Panc1 (cell line): Measurements from ENCODE around the gene FAM83B. TPM values are rescaled to one million over a fixed set of nuclear protein-coding genes. Genes with fewer than 3 reads are reported as not detected.

Experiments
- ATAC-seq: fragments of 200-7000 bp; cut with Tn5 transposase; 2 replicates; pipeline ENCODE4 v1.9.1; 2020; ENCODE audit warnings: mild to moderate bottlenecking, moderate library complexity
- BruUV-seq: library from RNA; stranded (reverse); fragments of 400-500 nt; replicated peaks from 2 replicates; lab custom pipeline; 2021; lab: Mats Ljungman, UMichigan
- CTCF ChIA-PET: fragments of 300-600 bp; sonication (Branson Sonifier 250); formaldehyde crosslinking; loops from one replicate; lab custom pipeline; 2022; ENCODE audit warnings: antibody characterized with exemption; lab: Charles Lee
- POLR2A ChIA-PET: fragments of 300-600 bp; sonication (Branson Sonifier 250); formaldehyde crosslinking; loops from one replicate; lab custom pipeline; 2022; ENCODE audit warnings: antibody characterized with exemption; lab: Charles Lee
- DNase-seq: peaks from one replicate; pipeline ENCODE4 v3.0.0-alpha.2; 2010; ENCODE audit warnings: low read depth, low spot score
- H3K27ac ChIP-seq: 2 replicates; pipeline ENCODE4 v1.5.1; 2011; ENCODE audit warnings: mild to moderate bottlenecking, low read length, inconsistent platforms
- H3K27me3 ChIP-seq: fragments of 200-500 bp; sonication (Bioruptor generic); 2 replicates; pipeline ENCODE4 v1.6.0; 2014; ENCODE audit warnings: low read length, inconsistent platforms; ENCODE audit not compliant: control insufficient read depth, insufficient read depth
- H3K36me3 ChIP-seq: fragments of 200-500 bp; sonication (Bioruptor generic); 2 replicates; pipeline ENCODE4 v1.5.1; 2014; ENCODE audit warnings: inconsistent platforms, mild to moderate bottlenecking, low read length, moderate library complexity; ENCODE audit not compliant: control insufficient read depth, insufficient read depth
- H3K4me1 ChIP-seq: 2 replicates; pipeline ENCODE4 v1.5.1; 2011; ENCODE audit warnings: inconsistent platforms, mild to moderate bottlenecking, low read length, moderate library complexity; ENCODE audit not compliant: control insufficient read depth, insufficient read depth
- H3K4me3 ChIP-seq, 2 experiments: 2 replicates each; pipeline ENCODE4 v1.5.1; 2011 to 2012; ENCODE audit warnings: low read depth in 2 of 2, low read length in 2 of 2, mild to moderate bottlenecking in 2 of 2, inconsistent platforms in 1 of 2, moderate library complexity in 1 of 2
- H3K9me3 ChIP-seq: fragments of 200-500 bp; sonication (Bioruptor generic); 2 replicates; pipeline ENCODE4 v1.5.1; 2014; ENCODE audit warnings: low read depth, mild to moderate bottlenecking, inconsistent platforms, low read length, moderate library complexity; ENCODE audit not compliant: control insufficient read depth, insufficient read depth
- POLR2AphosphoS5 ChIP-seq: IDR thresholded peaks from 2 replicates; pipeline ENCODE4 v1.6.1; 2012; ENCODE audit warnings: mild to moderate bottlenecking, low read depth, low read length, moderate library complexity
- SIN3A ChIP-seq: IDR thresholded peaks from 2 replicates; pipeline ENCODE4 v1.6.1; 2012; ENCODE audit warnings: low read depth, mild to moderate bottlenecking, low read length, moderate library complexity, borderline replicate concordance; ENCODE audit not compliant: insufficient read depth
- TCF7L2 ChIP-seq: IDR thresholded peaks from 2 replicates; pipeline ENCODE4 v1.6.1; 2011; ENCODE audit warnings: mild to moderate bottlenecking, low read depth, low read length, inconsistent platforms
- in situ Hi-C: cut with HindIII; loops from 2 replicates; pipeline ENCODE4 v1.10.0; 2016; ENCODE audit warnings: low sequenced_read_pairs, low pct_unique_long_range_greater_than_20kb
- intact Hi-C: fragments of 100-400 bp; cut with micrococcal nuclease; formaldehyde crosslinking; loops from one replicate; pipeline ENCODE4 v1.10.0; 2022; ENCODE audit not compliant: unreplicated experiment
- total RNA-seq: library from RNA; stranded (reverse); gene quantifications from one replicate; pipeline ENCODE4 v1.2.1, GENCODE V29; 2021; ENCODE audit not compliant: unreplicated experiment
- TF ChIP-seq, protein P1 (sequence below), 2 experiments: IDR thresholded peaks; 2 replicates each; pipeline ENCODE4 v1.6.1; 2011 to 2012; ENCODE audit warnings: low read depth in 2 of 2, control low read depth in 1 of 2, low read length in 1 of 2, mild to moderate bottlenecking in 1 of 2, moderate library complexity in 1 of 2; ENCODE audit not compliant: insufficient read depth in 1 of 2
- TF ChIP-seq, protein P2 (sequence below): fragments of 450-650 bp; IDR thresholded peaks from 2 replicates; pipeline ENCODE4 v1.5.1; 2017; ENCODE audit warnings: mild to moderate bottlenecking

Gene FAM83B
- total RNA-seq, 1 experiment from 2014 or later: not detected

DNA sequence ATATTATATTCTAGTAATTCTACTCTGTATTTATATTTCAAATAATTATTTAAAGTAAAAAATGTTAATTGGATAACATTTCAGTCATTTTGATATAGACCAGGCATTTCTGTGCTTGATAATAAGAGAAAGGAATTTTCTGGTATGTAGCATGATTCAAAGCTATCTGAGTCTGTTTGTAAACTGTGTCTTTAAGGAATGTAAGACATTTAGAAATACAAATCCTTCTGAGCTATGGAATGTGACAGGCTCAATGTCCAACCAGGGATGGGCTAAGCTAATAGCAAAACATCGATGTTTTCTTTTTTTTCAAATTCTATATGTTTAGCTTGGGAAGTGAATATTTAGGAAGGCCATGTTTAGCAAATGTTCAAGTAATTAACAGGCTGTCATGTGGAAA is 41.5 kb upstream of the FAM83B start:
- intact Hi-C loops: no loop called here
- DNase-seq: no peak

DNA sequence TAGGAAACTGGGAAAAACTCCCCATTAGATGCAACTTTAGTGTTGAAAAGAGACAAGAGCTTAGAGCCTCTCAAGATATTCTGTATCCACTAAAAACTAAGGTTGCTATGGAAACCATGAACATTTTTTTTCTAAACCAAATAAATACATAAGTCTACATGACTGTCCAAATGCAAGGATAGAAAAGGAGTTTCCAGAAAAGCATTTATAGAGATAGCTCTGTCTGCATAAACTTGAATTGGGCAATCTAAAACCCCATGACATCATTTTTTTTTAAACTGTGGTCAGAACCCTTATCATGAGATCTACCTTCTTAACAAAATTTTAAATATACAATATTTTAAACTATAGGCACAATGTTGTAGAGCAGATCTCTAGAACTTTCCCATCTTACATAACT is 36.4 kb upstream of the FAM83B start:
- in situ Hi-C loops: no loop called here
- CTCF ChIA-PET: no interaction called here
- H3K9me3 ChIP-seq: no peaks in the 10 kb centered on the region; the same call in 1 of the 2 replicates
- POLR2A ChIA-PET: no interaction called here
- no peak for ATAC-seq
- TF ChIP-seq, protein P1, sequence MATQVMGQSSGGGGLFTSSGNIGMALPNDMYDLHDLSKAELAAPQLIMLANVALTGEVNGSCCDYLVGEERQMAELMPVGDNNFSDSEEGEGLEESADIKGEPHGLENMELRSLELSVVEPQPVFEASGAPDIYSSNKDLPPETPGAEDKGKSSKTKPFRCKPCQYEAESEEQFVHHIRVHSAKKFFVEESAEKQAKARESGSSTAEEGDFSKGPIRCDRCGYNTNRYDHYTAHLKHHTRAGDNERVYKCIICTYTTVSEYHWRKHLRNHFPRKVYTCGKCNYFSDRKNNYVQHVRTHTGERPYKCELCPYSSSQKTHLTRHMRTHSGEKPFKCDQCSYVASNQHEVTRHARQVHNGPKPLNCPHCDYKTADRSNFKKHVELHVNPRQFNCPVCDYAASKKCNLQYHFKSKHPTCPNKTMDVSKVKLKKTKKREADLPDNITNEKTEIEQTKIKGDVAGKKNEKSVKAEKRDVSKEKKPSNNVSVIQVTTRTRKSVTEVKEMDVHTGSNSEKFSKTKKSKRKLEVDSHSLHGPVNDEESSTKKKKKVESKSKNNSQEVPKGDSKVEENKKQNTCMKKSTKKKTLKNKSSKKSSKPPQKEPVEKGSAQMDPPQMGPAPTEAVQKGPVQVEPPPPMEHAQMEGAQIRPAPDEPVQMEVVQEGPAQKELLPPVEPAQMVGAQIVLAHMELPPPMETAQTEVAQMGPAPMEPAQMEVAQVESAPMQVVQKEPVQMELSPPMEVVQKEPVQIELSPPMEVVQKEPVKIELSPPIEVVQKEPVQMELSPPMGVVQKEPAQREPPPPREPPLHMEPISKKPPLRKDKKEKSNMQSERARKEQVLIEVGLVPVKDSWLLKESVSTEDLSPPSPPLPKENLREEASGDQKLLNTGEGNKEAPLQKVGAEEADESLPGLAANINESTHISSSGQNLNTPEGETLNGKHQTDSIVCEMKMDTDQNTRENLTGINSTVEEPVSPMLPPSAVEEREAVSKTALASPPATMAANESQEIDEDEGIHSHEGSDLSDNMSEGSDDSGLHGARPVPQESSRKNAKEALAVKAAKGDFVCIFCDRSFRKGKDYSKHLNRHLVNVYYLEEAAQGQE (IDR thresholded peaks at IDR 0.05; ENCODE audit: insufficient read depth in 1 of 2, low read depth in 2 of 2, low read length in 1 of 2): no peak
- TF ChIP-seq, protein P2, sequence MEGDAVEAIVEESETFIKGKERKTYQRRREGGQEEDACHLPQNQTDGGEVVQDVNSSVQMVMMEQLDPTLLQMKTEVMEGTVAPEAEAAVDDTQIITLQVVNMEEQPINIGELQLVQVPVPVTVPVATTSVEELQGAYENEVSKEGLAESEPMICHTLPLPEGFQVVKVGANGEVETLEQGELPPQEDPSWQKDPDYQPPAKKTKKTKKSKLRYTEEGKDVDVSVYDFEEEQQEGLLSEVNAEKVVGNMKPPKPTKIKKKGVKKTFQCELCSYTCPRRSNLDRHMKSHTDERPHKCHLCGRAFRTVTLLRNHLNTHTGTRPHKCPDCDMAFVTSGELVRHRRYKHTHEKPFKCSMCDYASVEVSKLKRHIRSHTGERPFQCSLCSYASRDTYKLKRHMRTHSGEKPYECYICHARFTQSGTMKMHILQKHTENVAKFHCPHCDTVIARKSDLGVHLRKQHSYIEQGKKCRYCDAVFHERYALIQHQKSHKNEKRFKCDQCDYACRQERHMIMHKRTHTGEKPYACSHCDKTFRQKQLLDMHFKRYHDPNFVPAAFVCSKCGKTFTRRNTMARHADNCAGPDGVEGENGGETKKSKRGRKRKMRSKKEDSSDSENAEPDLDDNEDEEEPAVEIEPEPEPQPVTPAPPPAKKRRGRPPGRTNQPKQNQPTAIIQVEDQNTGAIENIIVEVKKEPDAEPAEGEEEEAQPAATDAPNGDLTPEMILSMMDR: no peak
- TF ChIP-seq TCF7L2 (no peak), POLR2AphosphoS5 (no peak), SIN3A (no peak)
- H3K36me3 ChIP-seq: no peaks in the 10 kb centered on the region
- no peaks in the 10 kb centered on the region for H3K27me3 ChIP-seq
- H3K4me1 ChIP-seq: no peaks in the 10 kb centered on the region
- intact Hi-C loops: no loop called here
- DNase-seq: no peak
- H3K27ac ChIP-seq: no peak overlapping the region
- BruUV-seq: no TSS peak
- no peak overlapping the region for H3K4me3 ChIP-seq

More for the DNA sequence above, 41.5 kb upstream of the FAM83B start:
- BruUV-seq: no TSS peak
- TF ChIP-seq, protein P1 (IDR thresholded peaks at IDR 0.05; ENCODE audit: insufficient read depth in 1 of 2, low read depth in 2 of 2, low read length in 1 of 2): no peak
- TF ChIP-seq SIN3A: no peak
- TF ChIP-seq TCF7L2: no peak
- TF ChIP-seq, protein P2: no peak
- TF ChIP-seq POLR2AphosphoS5: no peak
- POLR2A ChIA-PET: no interaction called here
- Histone ChIP-seq H3K4me3 (no peak overlapping the region), H3K27ac (no peak overlapping the region), H3K4me1 (no peaks in the 10 kb centered on the region), H3K9me3 (no peaks in the 10 kb centered on the region; the same call in 1 of the 2 replicates), H3K36me3 (no peaks in the 10 kb centered on the region), H3K27me3 (no peaks in the 10 kb centered on the region)
- in situ Hi-C loops: no loop called here
- no peak for ATAC-seq
- CTCF ChIA-PET: no interaction called here
